Measurements from ENCODE around the gene UPF3A. TPM values are rescaled to one million over a fixed set of nuclear protein-coding genes. Genes with fewer than 3 reads are reported as not detected.
A peak's percentile ranks its signal among the peaks of the same experiment; 100 is the strongest.
"Not testable (repeated sequence)": the region's sequence is repeated elsewhere in the genome, so short reads cannot be mapped to it uniquely, and the experiment has no call there.

The UPF3A gene
- total and polyA plus RNA-seq, 2 of the 4 experiments (the other 2 are of a cell fraction) = 11.7 to 51.6 TPM

DNA sequence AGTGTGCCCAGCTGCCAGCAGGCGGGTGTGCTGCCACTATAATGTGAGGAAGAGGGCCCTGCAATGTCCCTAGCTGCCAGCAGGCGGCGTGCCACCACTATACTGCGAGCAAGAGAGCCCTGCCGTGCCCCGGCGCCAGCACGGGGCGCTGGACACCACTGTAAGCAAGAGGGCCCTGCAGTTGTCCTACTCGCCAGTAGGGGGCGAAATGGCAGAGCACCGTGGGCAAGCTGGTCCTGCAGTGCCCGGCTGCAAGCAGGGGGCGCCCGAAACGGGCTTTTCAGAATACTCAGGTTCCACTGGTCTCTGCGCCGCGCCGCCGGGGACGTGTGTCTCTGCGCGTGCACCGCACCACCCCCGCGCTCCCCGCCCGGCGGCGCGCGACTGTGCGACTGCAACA lies 71.4 kb downstream of the UPF3A start:
- H3K23ac ChIP-seq (ENCODE audit: low read depth, low read length); H4K91ac ChIP-seq (ENCODE audit: insufficient read depth, low read depth, low read length); ATAC-seq (ENCODE audit: low read depth); H3K27me3 ChIP-seq (ENCODE audit: control insufficient read depth, insufficient read depth, low read length); H3K4me1 ChIP-seq (ENCODE audit: control insufficient read depth, insufficient read depth, low read length); H3K4me3 ChIP-seq (ENCODE audit: insufficient read depth, low read depth, low read length); H3K4ac ChIP-seq (ENCODE audit: low read depth, low read length); H3K14ac ChIP-seq (replicated peaks; ENCODE audit: low read depth, low read length); H3K9me1 ChIP-seq (ENCODE audit: insufficient read depth, low read length); H3K79me1 ChIP-seq (ENCODE audit: low read depth in 1 of 2, low read length in 2 of 2); POLR2A ChIA-PET (ENCODE audit: unreplicated experiment); H4K20me1 ChIP-seq (ENCODE audit: insufficient read depth, low read length); H3K56ac ChIP-seq (ENCODE audit: extremely low read depth, insufficient read depth, low read length); H3K9ac ChIP-seq (ENCODE audit: low read depth, low read length); BruUV-seq (replicated peaks); H2BK120ac ChIP-seq (ENCODE audit: low read depth, low read length); H2AFZ ChIP-seq (replicated peaks; ENCODE audit: low read length, poor library complexity); H3K9me3 ChIP-seq (ENCODE audit: control insufficient read depth, insufficient read depth, low read length); H4K5ac ChIP-seq (ENCODE audit: low read depth, low read length); H2AK9ac ChIP-seq (replicated peaks; ENCODE audit: low read depth, low read length, poor library complexity); in situ Hi-C loops (cut with MboI; ENCODE audit: low sequenced_read_pairs); H3K27ac ChIP-seq (ENCODE audit: insufficient read depth, low read length); H4K8ac ChIP-seq (ENCODE audit: low read depth in 2 of 2, low read length in 2 of 2); dilution Hi-C loops (cut with HindIII; ENCODE audit: low sequenced_read_pairs, unreplicated experiment); intact Hi-C loops (cut with micrococcal nuclease); H3K4me2 ChIP-seq (ENCODE audit: low read depth, low read length); H2BK5ac ChIP-seq (ENCODE audit: low read depth, low read length, poor library complexity, severe bottlenecking); H2BK15ac ChIP-seq (ENCODE audit: low read depth, low read length); H3K18ac ChIP-seq (ENCODE audit: low read depth, low read length); H3K36me3 ChIP-seq (ENCODE audit: control insufficient read depth, insufficient read depth, low read length); DNase-seq; H2AK5ac ChIP-seq (ENCODE audit: low read depth, low read length); H2BK20ac ChIP-seq (ENCODE audit: low read depth, low read length): not testable (repeated sequence)
- CTCF ChIA-PET = interaction anchor here (0.6 kb wide), 2 partner anchors 17 to 35 kb away, joined by 4 to 5 read pairs; no protein-coding TSS in a partner anchor
- TF ChIP-seq, protein P1, sequence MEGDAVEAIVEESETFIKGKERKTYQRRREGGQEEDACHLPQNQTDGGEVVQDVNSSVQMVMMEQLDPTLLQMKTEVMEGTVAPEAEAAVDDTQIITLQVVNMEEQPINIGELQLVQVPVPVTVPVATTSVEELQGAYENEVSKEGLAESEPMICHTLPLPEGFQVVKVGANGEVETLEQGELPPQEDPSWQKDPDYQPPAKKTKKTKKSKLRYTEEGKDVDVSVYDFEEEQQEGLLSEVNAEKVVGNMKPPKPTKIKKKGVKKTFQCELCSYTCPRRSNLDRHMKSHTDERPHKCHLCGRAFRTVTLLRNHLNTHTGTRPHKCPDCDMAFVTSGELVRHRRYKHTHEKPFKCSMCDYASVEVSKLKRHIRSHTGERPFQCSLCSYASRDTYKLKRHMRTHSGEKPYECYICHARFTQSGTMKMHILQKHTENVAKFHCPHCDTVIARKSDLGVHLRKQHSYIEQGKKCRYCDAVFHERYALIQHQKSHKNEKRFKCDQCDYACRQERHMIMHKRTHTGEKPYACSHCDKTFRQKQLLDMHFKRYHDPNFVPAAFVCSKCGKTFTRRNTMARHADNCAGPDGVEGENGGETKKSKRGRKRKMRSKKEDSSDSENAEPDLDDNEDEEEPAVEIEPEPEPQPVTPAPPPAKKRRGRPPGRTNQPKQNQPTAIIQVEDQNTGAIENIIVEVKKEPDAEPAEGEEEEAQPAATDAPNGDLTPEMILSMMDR (conservative IDR thresholded peaks at IDR 0.05; ENCODE audit: low read depth, low read length) = peak; percentile 26
- WGBS, 2 experiments (ENCODE audit: extremely low coverage in 2 of 2, insufficient read length in 1 of 2) = 76% methylated on average over 12 of the region's 34 CpGs; no CpG with 5 or more reads in 1 of the 2 experiments

DNA sequence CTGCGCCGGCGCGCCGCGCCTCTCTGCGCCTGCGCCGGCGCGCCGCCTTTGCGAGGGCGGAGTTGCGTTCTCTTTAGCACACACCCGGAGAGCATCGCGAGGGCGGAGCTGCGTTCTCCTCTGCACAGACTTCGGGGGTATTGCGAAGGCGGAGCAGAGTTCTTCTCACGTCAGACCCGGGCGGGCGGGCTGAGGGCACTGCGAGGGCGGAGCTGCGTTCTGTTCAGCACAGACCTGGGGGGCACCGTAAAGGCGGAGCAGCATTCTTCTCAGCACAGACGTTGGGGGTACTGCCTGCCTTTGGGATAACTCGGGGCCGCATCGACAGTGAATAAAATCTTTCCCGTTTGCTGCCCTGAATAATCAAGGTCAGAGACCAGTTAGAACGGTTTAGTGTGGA lies 72.0 kb downstream of the UPF3A start:
- H4K5ac ChIP-seq (ENCODE audit: low read depth, low read length); H3K9me1 ChIP-seq (ENCODE audit: insufficient read depth, low read length); H3K56ac ChIP-seq (ENCODE audit: extremely low read depth, insufficient read depth, low read length); ATAC-seq (ENCODE audit: low read depth); H3K14ac ChIP-seq (replicated peaks; ENCODE audit: low read depth, low read length); H3K23ac ChIP-seq (ENCODE audit: low read depth, low read length); H2BK120ac ChIP-seq (ENCODE audit: low read depth, low read length); H3K9ac ChIP-seq (ENCODE audit: low read depth, low read length); H3K79me1 ChIP-seq (ENCODE audit: low read depth in 1 of 2, low read length in 2 of 2); H4K20me1 ChIP-seq (ENCODE audit: insufficient read depth, low read length); H3K27me3 ChIP-seq (ENCODE audit: control insufficient read depth, insufficient read depth, low read length); DNase-seq; BruUV-seq (replicated peaks); H2AK5ac ChIP-seq (ENCODE audit: low read depth, low read length); dilution Hi-C loops (cut with HindIII; ENCODE audit: low sequenced_read_pairs, unreplicated experiment); H3K27ac ChIP-seq (ENCODE audit: insufficient read depth, low read length); H3K9me3 ChIP-seq (ENCODE audit: control insufficient read depth, insufficient read depth, low read length); intact Hi-C loops (cut with micrococcal nuclease); H4K8ac ChIP-seq (ENCODE audit: low read depth in 2 of 2, low read length in 2 of 2); H3K4me2 ChIP-seq (ENCODE audit: low read depth, low read length); H3K36me3 ChIP-seq (ENCODE audit: control insufficient read depth, insufficient read depth, low read length); H2AFZ ChIP-seq (replicated peaks; ENCODE audit: low read length, poor library complexity); H2BK20ac ChIP-seq (ENCODE audit: low read depth, low read length); H3K4ac ChIP-seq (ENCODE audit: low read depth, low read length); H2BK15ac ChIP-seq (ENCODE audit: low read depth, low read length); H3K4me3 ChIP-seq (ENCODE audit: insufficient read depth, low read depth, low read length); H2BK5ac ChIP-seq (ENCODE audit: low read depth, low read length, poor library complexity, severe bottlenecking); H3K18ac ChIP-seq (ENCODE audit: low read depth, low read length); POLR2A ChIA-PET (ENCODE audit: unreplicated experiment); H4K91ac ChIP-seq (ENCODE audit: insufficient read depth, low read depth, low read length); H2AK9ac ChIP-seq (replicated peaks; ENCODE audit: low read depth, low read length, poor library complexity); in situ Hi-C loops (cut with MboI; ENCODE audit: low sequenced_read_pairs); H3K4me1 ChIP-seq (ENCODE audit: control insufficient read depth, insufficient read depth, low read length): not testable (repeated sequence)
- 92% methylated on average over 5 of the region's 38 CpGs; no CpG with 5 or more reads in 1 of the 2 experiments for WGBS, 2 experiments (ENCODE audit: extremely low coverage in 2 of 2, insufficient read length in 1 of 2)
- CTCF ChIA-PET = interaction anchor here (0.6 kb wide), 1 partner anchor 36 kb away, joined by 5 read pairs; no protein-coding TSS in a partner anchor
